H1 (cell line): ENCODE data around the gene PTGES3L.

Experiments
- CHD7 ChIP-seq: fragments of 300-600 bp; sonication (generic); IDR thresholded peaks from 2 replicates; pipeline ENCODE4 v1.7.1; 2012; ENCODE audit warnings: low read length, moderate library complexity, mild to moderate bottlenecking, inconsistent platforms; ENCODE audit not compliant: insufficient replicate concordance
- CTCF ChIP-seq, 3 experiments: IDR thresholded peaks; 1 replicate in 2 of 3; 2 replicates in 1 of 3; pipeline versions ENCODE4 v1.5.1 to v1.6.1; 2011; ENCODE audit warnings: low read length in 3 of 3, mild to moderate bottlenecking in 3 of 3, inconsistent platforms in 2 of 3, low read depth in 1 of 3, moderate library complexity in 1 of 3; ENCODE audit not compliant: insufficient read depth in 1 of 3; ENCODE audit errors: control extremely low read depth in 1 of 3
- EZH2 ChIP-seq: fragments of 200-600 bp; sonication (generic); IDR thresholded peaks from 2 replicates; pipeline ENCODE4 v1.7.1; 2012; ENCODE audit warnings: low read depth, mild to moderate bottlenecking, moderate library complexity, low read length, inconsistent platforms; ENCODE audit not compliant: severe bottlenecking
- GABPA ChIP-seq: IDR thresholded peaks from 2 replicates; pipeline ENCODE4 v1.6.1; 2011; ENCODE audit warnings: mild to moderate bottlenecking, low read length, moderate library complexity, borderline replicate concordance; ENCODE audit not compliant: insufficient read depth
- JUN ChIP-seq: IDR thresholded peaks from 2 replicates; pipeline ENCODE4 v1.6.1; 2011; ENCODE audit warnings: low read depth, mild to moderate bottlenecking, improper control_type of control experiment, low read length
- POLR2A ChIP-seq, 2 experiments: IDR thresholded peaks; 1 replicate in 1 of 2; 2 replicates in 1 of 2; pipeline ENCODE4 v1.6.1; 2011; ENCODE audit warnings: low read depth in 2 of 2, low read length in 2 of 2, mild to moderate bottlenecking in 2 of 2; ENCODE audit errors: control extremely low read depth in 1 of 2
- POLR2AphosphoS5 ChIP-seq: IDR thresholded peaks from 2 replicates; pipeline ENCODE4 v1.6.1; 2011; ENCODE audit warnings: low read depth, low read length
- SAP30 ChIP-seq: fragments of 300-600 bp; sonication (generic); IDR thresholded peaks from 2 replicates; pipeline ENCODE4 v1.7.1; 2012; ENCODE audit warnings: low read length, moderate library complexity, mild to moderate bottlenecking, inconsistent platforms; ENCODE audit not compliant: insufficient read depth, insufficient replicate concordance
- TAF1 ChIP-seq: IDR thresholded peaks from 2 replicates; pipeline ENCODE4 v1.6.1; 2011; ENCODE audit warnings: mild to moderate bottlenecking, low read depth, low read length
- TBP ChIP-seq: IDR thresholded peaks from 2 replicates; pipeline ENCODE4 v1.6.1; 2011; ENCODE audit warnings: low read depth, low read length, improper control_type of control experiment

GRCh38 chr17:43025766-43026537, 46.1 kb upstream of the PTGES3L start:
- TF ChIP-seq SAP30 (no peak), JUN (no peak), GABPA (no peak), TAF1 (no peak), CHD7 (no peak), POLR2A (IDR thresholded peaks at IDR 0.05; ENCODE audit: control extremely low read depth in 1 of 2, low read depth in 2 of 2, low read length in 2 of 2) (no peak), CTCF (IDR thresholded peaks at IDR 0.05; ENCODE audit: control extremely low read depth in 1 of 3, insufficient read depth in 1 of 3, low read depth in 1 of 3, low read length in 3 of 3) (no peak), EZH2 (no peak), TBP (no peak), POLR2AphosphoS5 (no peak)
